HepG2 (cell line): Measurements from ENCODE around the gene OCSTAMP. TPM values are rescaled to one million over a fixed set of nuclear protein-coding genes. Genes with fewer than 3 reads are reported as not detected.
A peak's percentile ranks its signal among the peaks of the same experiment; 100 is the strongest.

Experiments used
- ATAC-seq: fragments of 200-7000 bp; cut with Tn5 transposase; 3 replicates; pipeline ENCODE4 v1.9.1; 2020; ENCODE audit warnings: mild to moderate bottlenecking, moderate library complexity
- BruUV-seq: library from RNA; stranded (reverse); fragments of 400-500 nt; replicated peaks from 2 replicates; lab custom pipeline; 2021; lab: Mats Ljungman, UMichigan
- CTCF ChIA-PET: fragments of 300-600 bp; formaldehyde crosslinking; extraction: SDS; loops from one replicate; lab custom pipeline; 2021; ENCODE audit warnings: low total read pairs, inconsistent platforms, low intra/inter-chr PET ratio; lab: Yijun Ruan, JAX
- POLR2A ChIA-PET: fragments of 350-600 bp; sonication (Branson Sonifier 250); formaldehyde crosslinking; loops from one replicate; lab custom pipeline; 2020; ENCODE audit warnings: antibody characterized with exemption, inconsistent platforms; lab: Yijun Ruan, JAX
- DNase-seq: peaks from one replicate; pipeline ENCODE4 v3.0.0-alpha.2; 2015; ENCODE audit warnings: low spot score
- FAIRE-seq: peaks from 3 replicates; lab custom pipeline; 2011; peaks lifted over from hg19 to GRCh38; lab: Jason Lieb, UNC
- H2AFZ ChIP-seq: one replicate; pipeline ENCODE4 v1.6.1; 2011; ENCODE audit warnings: low read length, inconsistent platforms
- H3K27ac ChIP-seq: fragments of 300-600 bp; 3 replicates; pipeline ENCODE4 v1.8.0; 2011; ENCODE audit warnings: mixed run types, mild to moderate bottlenecking, mixed read lengths, low read length, inconsistent platforms; ENCODE audit not compliant: insufficient read depth; ENCODE audit errors: extremely low read length
- H3K27me3 ChIP-seq, 2 experiments: fragments of 200-600 bp in 1 of 2; 2 replicates in 1 of 2; 3 replicates in 1 of 2; pipeline versions ENCODE4 v1.6.0 to v1.8.0; 2011; ENCODE audit warnings: low read length in 2 of 2, mild to moderate bottlenecking in 2 of 2, moderate library complexity in 2 of 2, inconsistent platforms in 1 of 2; ENCODE audit not compliant: insufficient read depth in 2 of 2, control insufficient read depth in 1 of 2
- H3K36me3 ChIP-seq, 2 experiments: fragments of 200-600 bp in 1 of 2; replicated peaks in 1 of 2; 2 replicates in 1 of 2; 3 replicates in 1 of 2; pipeline versions ENCODE4 v1.5.1 to v1.8.0; 2011; ENCODE audit warnings: low read length in 2 of 2, inconsistent platforms in 1 of 2; ENCODE audit not compliant: insufficient read depth in 2 of 2, control insufficient read depth in 1 of 2
- H3K4me1 ChIP-seq: 2 replicates; pipeline ENCODE4 v1.5.1; 2012; ENCODE audit warnings: low read length, inconsistent platforms; ENCODE audit not compliant: insufficient read depth
- H3K4me2 ChIP-seq: 2 replicates; pipeline ENCODE4 v1.6.0; 2011; ENCODE audit warnings: low read depth, low read length, inconsistent platforms
- H3K4me3 ChIP-seq, 3 experiments: fragments of 200-600 bp in 1 of 3; sonication (generic), shearing (Covaris generic) in 1 of 3; replicated peaks in 1 of 3; 2 replicates each; pipeline ENCODE4 v1.5.1; 2011 to 2016; ENCODE audit warnings: low read length in 3 of 3, inconsistent platforms in 2 of 3, low read depth in 2 of 3, mild to moderate bottlenecking in 2 of 3, control low read depth in 1 of 3, mixed read lengths in 1 of 3; ENCODE audit not compliant: insufficient read depth in 1 of 3
- H3K79me2 ChIP-seq: one replicate; pipeline ENCODE4 v1.6.1; 2011; ENCODE audit warnings: low read length, inconsistent platforms; ENCODE audit not compliant: insufficient read depth
- H3K9ac ChIP-seq: 2 replicates; pipeline ENCODE4 v1.6.0; 2011; ENCODE audit warnings: mild to moderate bottlenecking, low read depth, low read length, inconsistent platforms; ENCODE audit not compliant: insufficient read depth
- H3K9me3 ChIP-seq: 2 replicates; pipeline ENCODE4 v1.5.1; 2012; ENCODE audit warnings: mild to moderate bottlenecking, low read length
- H4K20me1 ChIP-seq: 2 replicates; pipeline ENCODE4 v1.6.0; 2011; ENCODE audit warnings: inconsistent platforms, mild to moderate bottlenecking, low read length, moderate library complexity; ENCODE audit not compliant: insufficient read depth
- CREBL2 ChIP-seq: sonication (generic); formaldehyde crosslinking; IDR thresholded peaks from 2 replicates; pipeline ENCODE4 v1.8.1; 2023; ENCODE audit warnings: missing genetic modification reagents, mild to moderate bottlenecking, borderline replicate concordance
- MAFF ChIP-seq: IDR thresholded peaks from 2 replicates; pipeline ENCODE4 v1.6.1; 2011; ENCODE audit warnings: low read depth, low read length, improper control_type of control experiment
- MAFK ChIP-seq, 2 experiments: IDR thresholded peaks in 1 of 2; conservative IDR thresholded peaks in 1 of 2; 2 replicates each; pipeline ENCODE4 v1.6.1; 2011; ENCODE audit warnings: improper control_type of control experiment in 2 of 2, low read length in 2 of 2
- PPARG ChIP-seq: conservative IDR thresholded peaks from 2 replicates; pipeline ENCODE4 v1.6.1; 2016; ENCODE audit warnings: missing biosample characterization, missing genetic modification reagents
- TBP ChIP-seq: sonication (generic); formaldehyde crosslinking; IDR thresholded peaks from 2 replicates; pipeline ENCODE4 v1.5.0; 2020; ENCODE audit warnings: missing genetic modification reagents
- ZBTB38 ChIP-seq: sonication (generic); formaldehyde crosslinking; IDR thresholded peaks from 2 replicates; pipeline ENCODE4 v1.5.1; 2020; ENCODE audit warnings: mild to moderate bottlenecking, missing genetic modification reagents
- ZNF737 ChIP-seq: sonication (generic); formaldehyde crosslinking; IDR thresholded peaks from 2 replicates; pipeline ENCODE4 v1.5.0; 2020; ENCODE audit warnings: missing genetic modification reagents, mild to moderate bottlenecking, borderline replicate concordance
- WGBS: methylation state at CpG from one replicate; pipeline ENCODE4 v1.1.6; 2017; ENCODE audit warnings: low lambda C conversion rate; 5-methylcytosine and 5-hydroxymethylcytosine counted together
- in situ Hi-C: cut with HindIII; loops from 2 replicates; pipeline ENCODE4 v1.10.0; 2017; ENCODE audit warnings: low pct_unique_long_range_greater_than_20kb; ENCODE audit not compliant: extremely low pct_ligation_motif_present
- intact Hi-C: fragments of 100-400 bp; cut with micrococcal nuclease; formaldehyde crosslinking; loops from one replicate; pipeline ENCODE4 v1.10.0; 2022; ENCODE audit not compliant: unreplicated experiment
- polyA plus RNA-seq, 8 experiments: library from polyadenylated mRNA; depleted of rRNA in 3 of 8; stranded (reverse) in 7 of 8; unstranded in 1 of 8; fragments of >200 nt; fragmentation: Illumina TruSeq in 4 of 8; extraction: Trizol in 4 of 8; gene quantifications; 2 replicates each; pipeline versions ENCODE4 v1.2.1 to v1.2.3, GENCODE V29; 2011 to 2016; ENCODE audit warnings: low read depth in 4 of 8, missing spikeins in 1 of 8, mixed read lengths in 1 of 8; ENCODE audit not compliant: insufficient read depth in 1 of 8
- total RNA-seq, 5 experiments: library from RNA; depleted of rRNA; stranded (reverse); fragments of >200 nt; fragmentation: Illumina TruSeq; extraction: Trizol; gene quantifications; 2 replicates each; pipeline ENCODE4 v1.2.3, GENCODE V29; 2016; ENCODE audit warnings: low read depth in 1 of 5
- TF ChIP-seq, protein P1 (sequence below), 2 experiments: sonication (generic) in 1 of 2; formaldehyde crosslinking in 1 of 2; IDR thresholded peaks; 2 replicates each; pipeline versions ENCODE4 v1.6.1 to v1.9.0; 2014 to 2022; ENCODE audit warnings: antibody characterized with exemption in 1 of 2, borderline replicate concordance in 1 of 2, inconsistent platforms in 1 of 2, low read depth in 1 of 2, missing genetic modification reagents in 1 of 2

The OCSTAMP gene
- total and polyA plus RNA-seq, 2 of the 13 experiments (the other 11 are each of a cell fraction or from before 2014, with no cell fraction given) = not detected

- Histone ChIP-seq H3K36me3 (no peaks in the 10 kb centered on the region), H3K9me3 (no peaks in the 10 kb centered on the region), H2AFZ (no peak overlapping the region), H3K27ac (no peak overlapping the region), H4K20me1 (no peaks in the 10 kb centered on the region), H3K79me2 (no peaks in the 10 kb centered on the region), H3K9ac (no peak overlapping the region), H3K27me3 (peaks cover 5 to 18% of the 10 kb centered on the region in 2 experiments; a peak in 3 of 5 replicates), H3K4me3 (no peak overlapping the region), H3K4me1 (peaks cover 45% of the 10 kb centered on the region), H3K4me2 (no peak overlapping the region)
- 31% methylated on average over 5 of the region's 5 CpGs for WGBS
- no TSS peak for BruUV-seq
- ATAC-seq (no peak), FAIRE-seq (no peak), DNase-seq (no peak)
- in situ Hi-C loops (no loop called here), intact Hi-C loops (no loop called here)
- CTCF ChIA-PET = no interaction called here
- POLR2A ChIA-PET = no interaction called here
- TF ChIP-seq PPARG (CRISPR knock-in tag) (no peak), MAFF (peak; percentile 68), TBP (CRISPR knock-in tag) (no peak), CREBL2 (CRISPR knock-in tag) (no peak), MAFK (conservative IDR thresholded peaks at IDR 0.05 in 1 of 2, IDR thresholded peaks at IDR 0.05 in 1 of 2; ENCODE audit: low read length in 2 of 2) (peak; percentile 71 to 87), ZNF737 (no peak), ZBTB38 (CRISPR knock-in tag) (no peak)
- TF ChIP-seq, protein P1, sequence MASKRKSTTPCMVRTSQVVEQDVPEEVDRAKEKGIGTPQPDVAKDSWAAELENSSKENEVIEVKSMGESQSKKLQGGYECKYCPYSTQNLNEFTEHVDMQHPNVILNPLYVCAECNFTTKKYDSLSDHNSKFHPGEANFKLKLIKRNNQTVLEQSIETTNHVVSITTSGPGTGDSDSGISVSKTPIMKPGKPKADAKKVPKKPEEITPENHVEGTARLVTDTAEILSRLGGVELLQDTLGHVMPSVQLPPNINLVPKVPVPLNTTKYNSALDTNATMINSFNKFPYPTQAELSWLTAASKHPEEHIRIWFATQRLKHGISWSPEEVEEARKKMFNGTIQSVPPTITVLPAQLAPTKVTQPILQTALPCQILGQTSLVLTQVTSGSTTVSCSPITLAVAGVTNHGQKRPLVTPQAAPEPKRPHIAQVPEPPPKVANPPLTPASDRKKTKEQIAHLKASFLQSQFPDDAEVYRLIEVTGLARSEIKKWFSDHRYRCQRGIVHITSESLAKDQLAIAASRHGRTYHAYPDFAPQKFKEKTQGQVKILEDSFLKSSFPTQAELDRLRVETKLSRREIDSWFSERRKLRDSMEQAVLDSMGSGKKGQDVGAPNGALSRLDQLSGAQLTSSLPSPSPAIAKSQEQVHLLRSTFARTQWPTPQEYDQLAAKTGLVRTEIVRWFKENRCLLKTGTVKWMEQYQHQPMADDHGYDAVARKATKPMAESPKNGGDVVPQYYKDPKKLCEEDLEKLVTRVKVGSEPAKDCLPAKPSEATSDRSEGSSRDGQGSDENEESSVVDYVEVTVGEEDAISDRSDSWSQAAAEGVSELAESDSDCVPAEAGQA (IDR thresholded peaks at IDR 0.05; ENCODE audit: low read depth) = no peak
- TF ChIP-seq, protein P1 (CRISPR knock-in tag; IDR thresholded peaks at IDR 0.05; ENCODE audit: borderline replicate concordance) = no peak
Measured at GRCh38 chr20:46548688-46549087, 1.8 kb downstream of the OCSTAMP start.
